Activated CD4-positive, CD25-positive, alpha-beta regulatory T cell (primary cell): ENCODE measurements around the gene CCL22.
"Not testable (repeated sequence)": the region's sequence is repeated elsewhere in the genome, so short reads cannot be mapped to it uniquely, and the experiment has no call there.

Experiments used
- DNase-seq, 4 experiments: peaks; one replicate each; lab custom pipeline; 2025; lab: John Stamatoyannopoulos, UW

CCL22 gene

GRCh38 chr16:57358527-57359095 lies at the start of gene CCL22:
TSS of gene CCL22 (plus strand) at chr16:57358783. CDS start at chr16:57358817, 34 bp downstream.
- no peak for DNase-seq

DNA sequence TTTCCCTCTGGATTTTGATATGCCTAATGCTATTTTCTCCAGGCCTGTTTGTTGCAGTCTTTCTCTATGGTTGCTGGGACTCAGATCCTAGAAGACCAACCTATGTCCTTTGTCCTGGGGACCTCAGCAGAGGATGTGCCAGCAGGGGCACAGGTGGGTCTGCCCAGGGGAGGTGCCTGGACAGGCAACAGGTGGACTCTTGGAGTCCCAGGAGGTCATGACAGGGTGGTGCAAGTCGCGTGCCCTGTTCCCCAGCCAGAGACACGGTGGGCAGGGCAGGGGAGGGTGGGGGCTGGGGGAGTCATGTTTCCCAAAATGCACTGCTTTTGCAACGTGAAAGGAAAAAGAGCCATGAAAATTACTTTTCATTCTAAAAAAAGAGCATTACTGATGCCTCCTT lies 47.8 kb upstream of the CCL22 start:
- no peak for DNase-seq

DNA sequence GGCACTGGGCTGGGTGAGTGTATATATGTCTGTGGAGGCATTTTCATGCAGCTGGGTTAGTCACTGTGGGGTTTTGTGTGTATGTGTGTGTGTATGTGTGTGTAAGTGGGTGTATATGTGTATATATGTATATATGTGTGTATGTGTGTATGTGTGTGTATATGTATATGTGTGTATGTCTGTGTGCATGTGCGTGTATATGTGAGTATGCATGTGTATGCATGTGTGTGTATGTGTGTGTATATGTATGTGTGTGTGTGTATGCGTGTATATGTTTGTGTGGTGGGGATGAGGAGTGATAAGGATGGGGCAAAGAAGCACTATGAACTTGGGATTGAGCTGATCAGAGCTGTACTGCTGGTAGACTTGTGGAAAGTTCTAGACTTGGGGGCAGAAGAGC lies 45.1 kb upstream of the CCL22 start:
- no peak for DNase-seq

GRCh38 chr16:57314161-57314785 lies 44.3 kb upstream of the CCL22 start:
- no peak for DNase-seq

GRCh38 chr16:57315416-57315815 lies 43.2 kb upstream of the CCL22 start:
- no peak for DNase-seq

DNA sequence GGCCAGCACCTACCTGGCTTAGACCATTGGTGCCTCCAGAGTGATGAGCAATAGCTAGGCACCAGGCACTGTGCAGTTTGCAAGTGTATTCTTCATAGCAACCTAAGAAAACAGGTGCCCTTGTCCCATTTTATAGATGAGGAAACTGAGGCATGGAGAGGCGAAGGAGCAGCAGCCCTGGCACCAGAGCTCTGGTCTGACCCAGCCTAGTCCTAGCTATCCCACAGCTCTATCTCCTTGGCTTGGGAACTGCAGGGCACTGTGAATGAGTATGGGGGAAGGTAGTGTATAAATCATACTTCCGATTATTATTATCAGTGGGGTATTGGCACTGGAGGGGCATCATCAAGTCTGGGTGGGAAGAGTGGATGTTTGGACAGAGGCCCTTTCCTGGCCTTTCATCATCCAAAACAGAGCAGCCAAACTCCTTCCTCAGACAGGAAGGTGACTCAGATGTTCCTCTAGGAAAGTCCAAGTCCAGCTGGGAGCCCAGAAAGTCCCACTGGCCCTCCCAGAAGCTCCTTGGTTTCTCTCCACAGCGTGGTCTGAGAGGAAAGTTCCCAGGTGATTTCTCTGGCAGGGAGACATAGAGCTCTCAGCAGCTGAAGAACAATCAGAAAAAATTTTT lies 42.1 kb upstream of the CCL22 start:
- DNase-seq, result no peak

GRCh38 chr16:57318240-57318970 lies 40.2 kb upstream of the CCL22 start:
- no peak for DNase-seq

- DNase-seq, result no peak
Observed at GRCh38 chr16:57319646-57320045, 38.9 kb upstream of the CCL22 start.

DNA sequence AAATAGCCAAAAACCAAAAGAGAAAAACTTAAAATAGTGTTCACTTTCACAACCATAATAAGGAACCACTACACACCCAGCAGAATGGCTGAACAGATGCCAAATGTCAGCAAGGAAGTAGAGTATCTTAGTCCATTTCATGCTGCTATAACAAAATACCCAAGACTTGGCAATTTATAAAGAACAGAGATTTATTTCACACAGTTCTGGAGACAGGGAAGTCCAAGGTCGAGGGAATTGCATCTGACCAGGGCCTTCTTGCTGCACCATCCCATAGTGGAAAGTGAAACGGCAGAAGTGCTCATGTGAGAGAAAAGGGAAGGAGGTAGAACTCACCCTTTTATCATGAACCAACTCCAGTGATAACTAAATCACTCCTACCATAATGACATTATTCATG lies 33.8 kb upstream of the CCL22 start:
- DNase-seq, result no peak

DNA sequence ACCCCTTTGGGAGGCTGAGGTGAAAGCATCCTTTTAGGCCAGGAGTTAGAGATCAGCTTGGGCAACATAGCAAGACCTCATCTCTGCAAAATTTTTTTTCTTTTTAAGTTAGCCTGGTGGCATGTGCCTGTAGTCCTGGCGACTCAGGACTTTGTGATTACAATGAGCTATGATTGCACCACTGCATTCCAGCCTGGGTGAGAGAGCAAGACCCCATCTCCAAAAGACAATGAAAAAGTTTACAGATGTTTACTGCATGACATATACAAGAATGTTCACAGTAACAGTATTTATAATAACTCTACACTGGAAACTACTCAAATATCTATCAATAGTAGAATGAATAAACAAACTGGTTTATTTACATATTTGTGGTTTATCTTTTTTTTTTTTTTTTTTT lies 33.1 kb upstream of the CCL22 start:
- DNase-seq, result no peak

- DNase-seq, result no peak
Observed at GRCh38 chr16:57329718-57330327, 28.8 kb upstream of the CCL22 start.

DNA sequence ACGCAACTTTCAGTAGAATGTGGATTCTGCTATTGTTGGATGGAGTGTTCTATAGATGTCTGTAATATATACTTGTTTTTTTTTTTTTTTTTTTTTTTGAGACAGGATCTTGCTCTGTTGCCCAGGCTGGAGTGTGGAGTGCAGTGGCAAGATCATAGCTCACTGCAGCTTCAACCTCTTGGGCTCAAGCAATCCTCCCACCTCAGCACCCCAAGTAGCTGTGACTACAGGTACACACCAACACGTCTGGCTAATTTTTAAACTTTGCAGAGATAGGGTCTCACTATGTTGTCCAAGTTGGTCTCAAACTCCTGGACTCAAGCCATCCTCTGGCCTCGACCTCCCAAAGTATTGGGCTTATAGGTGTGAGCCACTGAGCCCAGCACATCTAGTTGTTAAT lies 27.2 kb upstream of the CCL22 start:
- no peak for DNase-seq

- DNase-seq, result no peak
Observed at GRCh38 chr16:57333402-57333801, 25.2 kb upstream of the CCL22 start.

- no peak for DNase-seq
Observed at GRCh38 chr16:57335366-57335765, 23.2 kb upstream of the CCL22 start.

- no peak for DNase-seq
Observed at GRCh38 chr16:57341062-57341440, 17.5 kb upstream of the CCL22 start.

DNA sequence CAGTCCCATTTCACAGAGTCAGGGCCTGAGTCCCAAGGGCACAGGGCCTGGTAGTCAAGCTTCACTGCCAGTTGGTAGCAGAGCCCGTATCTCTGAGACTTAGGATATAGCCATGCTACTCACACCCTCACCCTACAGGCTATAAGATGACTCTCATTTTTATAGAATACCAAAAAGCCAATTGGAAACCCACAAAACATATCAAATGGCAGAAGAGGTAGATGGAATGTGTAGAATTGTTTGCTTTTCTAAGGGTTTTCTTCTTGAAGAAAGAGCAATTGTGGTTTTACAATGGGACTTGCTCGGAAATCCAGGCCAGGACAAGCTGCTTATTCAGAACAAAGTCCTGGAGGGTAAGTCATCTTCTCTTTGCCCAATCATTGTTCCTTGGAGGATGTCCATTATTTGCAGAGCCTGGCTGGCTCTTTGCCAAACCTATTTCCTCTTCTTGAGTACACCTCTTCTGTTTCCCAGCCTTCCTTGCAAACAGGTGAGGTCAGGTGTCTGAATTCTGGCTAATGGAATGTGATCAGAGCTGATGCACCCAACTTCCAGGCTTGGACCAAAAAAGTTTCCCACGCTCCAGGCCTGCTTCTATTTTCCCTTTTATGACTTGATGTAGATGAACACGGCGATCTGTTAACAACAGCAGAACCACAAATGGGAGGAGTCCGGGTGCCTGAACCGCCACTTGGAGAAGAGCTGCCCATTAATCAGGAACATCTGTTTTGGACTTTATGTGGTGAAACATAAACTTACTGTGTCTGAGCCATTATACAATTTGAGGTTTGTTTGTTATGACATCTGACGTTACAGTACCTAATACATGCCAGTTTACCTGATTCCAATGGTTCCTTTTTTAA lies 16.9 kb upstream of the CCL22 start:
- DNase-seq, result no peak

DNA sequence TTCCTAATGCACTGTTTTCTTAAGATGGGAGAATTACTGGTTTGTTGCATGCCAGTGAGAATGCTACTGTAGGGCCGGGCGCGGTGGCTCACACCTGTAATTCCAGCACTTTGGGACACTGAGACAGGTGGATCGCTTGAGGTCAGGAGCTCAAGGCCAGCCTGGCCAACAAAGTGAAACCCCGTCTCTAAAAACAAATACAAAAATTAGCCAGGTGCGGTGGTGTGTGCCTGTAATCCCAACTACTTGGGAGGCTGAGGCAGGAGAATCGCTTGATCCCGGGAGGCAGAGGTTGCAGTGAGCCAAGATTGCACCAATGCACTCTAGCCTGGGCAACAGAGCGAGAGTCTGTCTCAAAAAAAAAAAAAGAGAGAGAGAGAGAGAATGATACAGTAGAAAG lies 16.0 kb upstream of the CCL22 start:
- not testable (repeated sequence) for DNase-seq

GRCh38 chr16:57343221-57343620 lies 15.4 kb upstream of the CCL22 start:
- DNase-seq, result no peak

DNA sequence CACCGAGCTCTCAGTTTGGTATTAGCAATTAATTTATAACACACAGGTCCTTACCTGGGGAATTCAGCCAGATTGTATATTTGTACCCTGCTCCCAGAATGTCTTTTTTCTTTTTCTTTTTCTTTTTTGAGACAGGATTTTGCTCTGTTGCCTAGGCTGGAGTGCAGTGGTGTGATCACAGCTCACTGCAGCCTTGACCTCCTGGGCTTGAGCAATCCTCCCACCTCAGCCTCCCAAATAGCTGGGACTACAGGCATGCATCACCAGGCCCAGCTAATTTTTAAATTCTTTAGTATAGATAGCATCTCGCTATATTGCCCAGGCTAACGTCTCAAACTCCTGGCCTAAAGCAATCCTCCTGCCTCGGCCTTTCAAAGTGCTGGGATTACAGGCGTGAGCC lies 14.5 kb upstream of the CCL22 start:
- not testable (repeated sequence) for DNase-seq

GRCh38 chr16:57345021-57345420 lies 13.6 kb upstream of the CCL22 start:
- DNase-seq, result no peak

GRCh38 chr16:57345666-57346204 lies 12.8 kb upstream of the CCL22 start:
- no peak for DNase-seq
